Liver (tissue), 9 donors: ENCODE measurements around the gene SH2D6. TPM values are rescaled to one million over a fixed set of nuclear protein-coding genes. Genes with fewer than 3 reads are reported as not detected.

Experiments
- DNase-seq: peaks from one replicate; pipeline ENCODE4 v3.0.0-alpha.2; 2017; ENCODE audit warnings: low spot score
- H3K27ac ChIP-seq, 2 donors: one replicate each; pipeline ENCODE4 v1.7.0; 2013; ENCODE audit warnings: inconsistent platforms in 2 of 2, low read length in 2 of 2, control low read depth in 1 of 2, low read depth in 1 of 2, mild to moderate bottlenecking in 1 of 2
- H3K27me3 ChIP-seq, 4 donors: one replicate each; pipeline versions ENCODE4 v1.6.1 to v1.7.0; 2013; ENCODE audit warnings: low read length in 3 of 4, inconsistent platforms in 1 of 4, mild to moderate bottlenecking in 1 of 4, moderate library complexity in 1 of 4; ENCODE audit not compliant: control insufficient read depth in 4 of 4, insufficient read depth in 4 of 4
- H3K36me3 ChIP-seq, 4 donors: one replicate each; pipeline versions ENCODE4 v1.6.1 to v1.7.0; 2013; ENCODE audit warnings: low read length in 3 of 4, mild to moderate bottlenecking in 3 of 4, low read depth in 1 of 4, moderate library complexity in 1 of 4; ENCODE audit not compliant: control insufficient read depth in 4 of 4, insufficient read depth in 3 of 4
- H3K4me1 ChIP-seq, 4 donors: one replicate each; pipeline versions ENCODE4 v1.6.1 to v1.7.0; 2013; ENCODE audit warnings: low read length in 3 of 4, mild to moderate bottlenecking in 3 of 4, moderate library complexity in 1 of 4; ENCODE audit not compliant: control insufficient read depth in 4 of 4, insufficient read depth in 4 of 4
- H3K4me3 ChIP-seq, 3 donors: one replicate each; pipeline versions ENCODE4 v1.6.1 to v1.7.0; 2013; ENCODE audit warnings: low read length in 3 of 3, control low read depth in 1 of 3, low read depth in 1 of 3, mild to moderate bottlenecking in 1 of 3
- H3K9ac ChIP-seq, 2 donors: one replicate each; pipeline ENCODE4 v1.7.0; 2013; ENCODE audit warnings: low read length in 2 of 2, mild to moderate bottlenecking in 2 of 2, moderate library complexity in 2 of 2, control low read depth in 1 of 2, low read depth in 1 of 2
- H3K9me3 ChIP-seq, 4 donors: one replicate each; pipeline versions ENCODE4 v1.6.1 to v1.7.0; 2013; ENCODE audit warnings: low read length in 3 of 4; ENCODE audit not compliant: control insufficient read depth in 4 of 4
- CTCF ChIP-seq: fragments of 150-350 bp; IDR thresholded peaks from 2 replicates; pipeline ENCODE4 v1.5.1; 2017; ENCODE audit warnings: improper control_type of control experiment, low read depth, low read length; ENCODE audit not compliant: missing input control
- FOXA1 ChIP-seq: IDR thresholded peaks from 2 replicates; pipeline ENCODE4 v1.6.1; 2016; ENCODE audit warnings: antibody characterized with exemption
- HNF4A ChIP-seq, 2 donors: conservative IDR thresholded peaks; 2 replicates each; pipeline ENCODE4 v1.6.1; 2016; ENCODE audit warnings: antibody characterized with exemption in 2 of 2, mild to moderate bottlenecking in 2 of 2
- HNF4G ChIP-seq: IDR thresholded peaks from 2 replicates; pipeline ENCODE4 v1.6.1; 2016; ENCODE audit warnings: antibody characterized with exemption
- RAD21 ChIP-seq, 2 donors: IDR thresholded peaks; 2 replicates each; pipeline ENCODE4 v1.6.1; 2016; ENCODE audit warnings: antibody characterized with exemption in 2 of 2, mild to moderate bottlenecking in 2 of 2
- RXRA ChIP-seq, 2 donors: IDR thresholded peaks; 2 replicates each; pipeline ENCODE4 v1.6.1; 2017 to 2018; ENCODE audit warnings: antibody characterized with exemption in 2 of 2, mild to moderate bottlenecking in 1 of 2
- SP1 ChIP-seq: IDR thresholded peaks from 2 replicates; pipeline ENCODE4 v1.6.1; 2018; ENCODE audit warnings: antibody characterized with exemption, mild to moderate bottlenecking
- TAF1 ChIP-seq: conservative IDR thresholded peaks from 2 replicates; pipeline ENCODE4 v1.6.1; 2016; ENCODE audit warnings: antibody characterized with exemption, mild to moderate bottlenecking
- ZBTB33 ChIP-seq: IDR thresholded peaks from 2 replicates; pipeline ENCODE4 v1.6.1; 2016; ENCODE audit warnings: antibody characterized with exemption
- WGBS: extraction: QIAGEN DNeasy Blood & Tissue Kit; methylation state at CpG from one replicate; pipeline ENCODE4 v1.1.7; 2013; 5-methylcytosine and 5-hydroxymethylcytosine counted together
- polyA plus RNA-seq, 2 donors: library from polyadenylated mRNA; stranded (reverse) in 1 of 2; unstranded in 1 of 2; fragments of 200-250 nt in 1 of 2; fragments of >200 nt in 1 of 2; fragmentation: Nextera tagmentation in 1 of 2; extraction: Ambion mirVana in 1 of 2; gene quantifications; one replicate each; pipeline versions ENCODE4 v1.2.1 to v1.2.3, GENCODE V29; 2013 to 2015
- total RNA-seq, 2 donors: library from RNA; depleted of rRNA; stranded (reverse); fragments of >200 nt; gene quantifications; one replicate each; pipeline ENCODE4 v1.2.3, GENCODE V29; 2014
- TF ChIP-seq, protein P1 (sequence below): IDR thresholded peaks from 2 replicates; pipeline ENCODE4 v1.6.1; 2016; ENCODE audit warnings: antibody characterized with exemption, mild to moderate bottlenecking
- donor health status: healthy.
- donor health status: healthy.
- donor health status: healthy.
- donor health status: healthy.
- donor health status: healthy.

Gene SH2D6
- total and polyA plus RNA-seq, 4 donors = 0.28 to 0.92 (median 0.39) TPM; not detected in 1

DNA sequence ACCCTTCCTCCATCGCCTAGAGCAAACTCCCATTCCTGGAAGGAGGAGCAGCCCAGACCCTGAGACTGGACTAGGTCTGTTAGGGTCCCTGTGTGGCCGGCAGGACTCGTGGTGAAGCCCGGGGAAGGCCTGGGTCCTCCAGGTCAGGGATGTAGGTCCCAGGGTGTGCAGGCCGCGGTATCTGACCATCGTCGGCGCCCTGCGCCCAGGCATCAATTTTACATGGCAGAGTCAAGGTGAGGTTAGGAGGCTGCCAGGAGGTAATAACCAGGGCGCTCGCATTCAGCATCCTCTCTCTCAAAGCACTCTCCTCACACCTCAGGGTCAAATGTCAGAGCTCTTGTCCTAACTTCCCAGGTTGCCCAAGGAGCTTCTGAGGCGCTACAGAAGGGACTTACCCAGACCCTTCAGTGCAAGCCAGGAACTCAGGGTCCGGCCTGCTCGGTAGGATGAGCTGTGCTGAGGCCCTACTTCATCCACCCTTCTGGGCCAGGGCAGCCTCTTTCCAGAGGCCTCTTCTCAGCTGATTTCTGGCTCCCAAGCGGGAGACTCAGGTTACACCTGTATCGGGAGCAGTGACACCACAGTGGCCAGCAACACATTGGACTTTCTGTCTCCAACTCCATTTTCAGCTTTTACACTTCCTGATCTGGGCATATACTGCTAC is 628 bp downstream of the SH2D6 start:
- H3K9ac ChIP-seq = peak overlapping the region; percentile 45 to 73
- H3K27me3 ChIP-seq = no peaks in the 10 kb centered on the region
- no peaks in the 10 kb centered on the region for H3K36me3 ChIP-seq
- peak overlapping the region; percentile 50 to 88 (median 75) for H3K4me3 ChIP-seq
- 73% methylated on average over 17 of the region's 17 CpGs for WGBS
- no peak for TF ChIP-seq HNF4G
- TF ChIP-seq RAD21 (IDR thresholded peaks at IDR 0.05) = no peak
- peak overlapping the region; percentile 71 to 92 for H3K27ac ChIP-seq
- DNase-seq = no peak
- no peaks in the 10 kb centered on the region for H3K9me3 ChIP-seq
- peaks cover 22 to 48% (median 42%) of the 10 kb centered on the region in 4 donors for H3K4me1 ChIP-seq

GRCh38 chr2:85420536-85421259 is 2.2 kb downstream of the SH2D6 start:
- Histone ChIP-seq H3K36me3 (no peaks in the 10 kb centered on the region), H3K27ac (peak overlapping the region; percentile 39 to 53), H3K4me3 (no peak overlapping the region), H3K4me1 (peaks cover 22 to 51% (median 49%) of the 10 kb centered on the region in 4 donors), H3K9me3 (no peaks in the 10 kb centered on the region), H3K9ac (peak overlapping the region in 1 of 2 donors; percentile 5), H3K27me3 (no peaks in the 10 kb centered on the region)
- TF ChIP-seq, protein P1, sequence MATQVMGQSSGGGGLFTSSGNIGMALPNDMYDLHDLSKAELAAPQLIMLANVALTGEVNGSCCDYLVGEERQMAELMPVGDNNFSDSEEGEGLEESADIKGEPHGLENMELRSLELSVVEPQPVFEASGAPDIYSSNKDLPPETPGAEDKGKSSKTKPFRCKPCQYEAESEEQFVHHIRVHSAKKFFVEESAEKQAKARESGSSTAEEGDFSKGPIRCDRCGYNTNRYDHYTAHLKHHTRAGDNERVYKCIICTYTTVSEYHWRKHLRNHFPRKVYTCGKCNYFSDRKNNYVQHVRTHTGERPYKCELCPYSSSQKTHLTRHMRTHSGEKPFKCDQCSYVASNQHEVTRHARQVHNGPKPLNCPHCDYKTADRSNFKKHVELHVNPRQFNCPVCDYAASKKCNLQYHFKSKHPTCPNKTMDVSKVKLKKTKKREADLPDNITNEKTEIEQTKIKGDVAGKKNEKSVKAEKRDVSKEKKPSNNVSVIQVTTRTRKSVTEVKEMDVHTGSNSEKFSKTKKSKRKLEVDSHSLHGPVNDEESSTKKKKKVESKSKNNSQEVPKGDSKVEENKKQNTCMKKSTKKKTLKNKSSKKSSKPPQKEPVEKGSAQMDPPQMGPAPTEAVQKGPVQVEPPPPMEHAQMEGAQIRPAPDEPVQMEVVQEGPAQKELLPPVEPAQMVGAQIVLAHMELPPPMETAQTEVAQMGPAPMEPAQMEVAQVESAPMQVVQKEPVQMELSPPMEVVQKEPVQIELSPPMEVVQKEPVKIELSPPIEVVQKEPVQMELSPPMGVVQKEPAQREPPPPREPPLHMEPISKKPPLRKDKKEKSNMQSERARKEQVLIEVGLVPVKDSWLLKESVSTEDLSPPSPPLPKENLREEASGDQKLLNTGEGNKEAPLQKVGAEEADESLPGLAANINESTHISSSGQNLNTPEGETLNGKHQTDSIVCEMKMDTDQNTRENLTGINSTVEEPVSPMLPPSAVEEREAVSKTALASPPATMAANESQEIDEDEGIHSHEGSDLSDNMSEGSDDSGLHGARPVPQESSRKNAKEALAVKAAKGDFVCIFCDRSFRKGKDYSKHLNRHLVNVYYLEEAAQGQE = no peak
- no peak for TF ChIP-seq ZBTB33
- peak; percentile 100 for TF ChIP-seq CTCF
- TF ChIP-seq TAF1 = no peak
- peak; percentile 100 for TF ChIP-seq RAD21 (IDR thresholded peaks at IDR 0.05)
- peak; percentile 25 to 68 for TF ChIP-seq RXRA (IDR thresholded peaks at IDR 0.05)
- TF ChIP-seq SP1 = peak; percentile 36
- TF ChIP-seq HNF4A (conservative IDR thresholded peaks at IDR 0.05) = peak in 1 of 2 donors; percentile 16
- TF ChIP-seq FOXA1 = no peak
- WGBS = 11% methylated on average over 22 of the region's 22 CpGs
- DNase-seq = peak; percentile 96
